ENCODE data around the gene CHST13.

- TF ChIP-seq ZBTB33 (IDR thresholded peaks at IDR 0.05; ENCODE audit: extremely low read depth, insufficient replicate concordance, low read length) (no peak), SP1 (IDR thresholded peaks at IDR 0.05; ENCODE audit: low read depth) (no peak), POLR2AphosphoS5 (IDR thresholded peaks at IDR 0.05; ENCODE audit: low read depth, low read length) (no peak), POLR2A (IDR thresholded peaks at IDR 0.05; ENCODE audit: borderline replicate concordance, extremely low read depth, insufficient read depth, insufficient read length) (no peak), EGR1 (IDR thresholded peaks at IDR 0.05; ENCODE audit: low read depth) (no peak), FOSL1 (IDR thresholded peaks at IDR 0.05; ENCODE audit: low read depth) (no peak), EZH2 (IDR thresholded peaks at IDR 0.05) (no peak), CTCF (IDR thresholded peaks at IDR 0.05 in 2 of 3, conservative IDR thresholded peaks at IDR 0.05 in 1 of 3; ENCODE audit: borderline replicate concordance in 1 of 3, insufficient read depth in 1 of 3, low read depth in 2 of 3, low read length in 2 of 3) (no peak), REST (IDR thresholded peaks at IDR 0.05; ENCODE audit: low read depth) (no peak), YY1 (IDR thresholded peaks at IDR 0.05; ENCODE audit: extremely low read depth, insufficient replicate concordance, low read depth, low read length) (no peak)
Measured at GRCh38 chr3:126538966-126539365, 15.0 kb downstream of the CHST13 start.

All from HCT116 (cell line).